NCI-H2107 (cell line): ENCODE results near the gene MPP3.
A peak's percentile ranks its signal among the peaks of the same experiment; 100 is the strongest.

Source experiments
- DNase-seq: peaks from one replicate; lab custom pipeline; 2025; lab: John Stamatoyannopoulos, UW

Gene MPP3

DNA sequence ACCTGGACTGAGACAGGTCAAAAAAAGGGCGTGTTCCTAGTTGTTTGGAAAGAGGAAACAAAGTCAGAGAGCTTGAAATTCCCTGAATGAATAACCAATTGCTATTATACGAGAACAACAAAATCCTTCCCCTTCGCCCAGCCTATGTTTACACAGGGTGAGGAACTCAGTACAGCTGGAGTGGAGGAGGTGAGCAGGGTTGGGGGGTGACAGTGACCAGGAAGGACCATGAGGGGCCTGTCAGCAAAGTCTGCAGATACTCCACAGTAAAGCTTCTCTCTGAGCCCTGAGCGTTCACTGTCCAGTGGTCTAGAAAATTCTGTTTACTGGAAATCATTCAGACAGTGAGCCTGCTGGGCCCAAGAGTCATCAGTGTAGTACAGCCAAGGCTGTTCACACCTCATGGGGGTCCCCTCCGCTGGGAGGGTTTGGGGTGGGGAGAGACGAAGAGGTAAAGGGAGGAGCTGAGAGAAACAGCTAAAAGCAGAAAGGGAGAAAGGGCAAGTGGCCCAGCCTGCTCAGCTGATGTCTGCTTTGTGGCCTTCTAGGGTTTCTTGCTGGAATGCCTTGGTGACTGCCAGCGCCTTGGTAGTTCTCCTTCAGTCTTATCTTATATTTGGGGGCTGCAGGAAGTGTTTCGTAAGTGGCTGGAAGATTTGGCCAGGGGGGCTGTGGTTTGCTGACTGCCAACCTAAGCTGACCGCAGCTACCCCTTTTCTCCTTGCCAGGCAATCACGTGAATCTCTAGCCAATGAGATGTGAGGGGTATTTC, 59.9 kb downstream of the MPP3 start:
- DNase-seq: no peak

DNA sequence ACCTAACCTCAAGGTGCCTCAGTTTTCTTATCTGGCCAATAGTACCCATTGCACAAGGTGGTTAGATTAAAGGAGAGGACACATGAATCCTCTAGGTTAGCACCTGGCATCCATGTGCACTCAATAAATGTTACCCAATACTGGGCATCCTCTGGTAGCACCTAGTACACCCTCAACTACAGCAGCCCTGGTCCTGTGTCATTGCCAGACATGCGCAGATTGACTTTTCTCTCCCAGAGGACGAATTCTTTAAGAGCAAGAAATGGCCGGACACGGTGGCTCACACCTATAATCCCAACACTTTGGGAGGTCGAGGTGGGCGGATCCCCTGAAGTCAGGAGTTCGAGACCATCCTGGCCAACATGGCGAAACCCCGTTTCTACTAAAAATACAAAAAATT, 61.5 kb downstream of the MPP3 start:
- DNase-seq: no peak

GRCh38 chr17:43770957-43771356, 62.0 kb downstream of the MPP3 start:
- no peak for DNase-seq

DNA sequence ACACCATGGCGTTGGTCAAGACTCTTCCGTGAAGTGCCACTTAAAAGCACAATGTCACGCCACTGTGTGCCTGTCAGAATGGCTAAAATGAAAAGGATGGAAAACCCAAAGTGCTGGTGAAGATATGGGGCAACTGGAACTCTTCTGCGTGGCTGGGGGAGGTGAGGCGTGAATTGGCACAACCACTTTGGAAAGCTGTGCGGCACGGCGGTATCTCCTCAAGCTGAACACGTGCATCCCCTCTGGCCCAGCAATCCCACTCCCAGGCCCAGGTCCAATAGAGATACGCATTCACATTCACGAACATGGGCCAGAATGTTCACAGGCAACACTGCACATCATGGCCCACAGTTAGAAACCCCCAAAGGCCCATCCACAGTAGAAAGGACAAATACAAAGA, 63.1 kb downstream of the MPP3 start:
- DNase-seq: no peak

DNA sequence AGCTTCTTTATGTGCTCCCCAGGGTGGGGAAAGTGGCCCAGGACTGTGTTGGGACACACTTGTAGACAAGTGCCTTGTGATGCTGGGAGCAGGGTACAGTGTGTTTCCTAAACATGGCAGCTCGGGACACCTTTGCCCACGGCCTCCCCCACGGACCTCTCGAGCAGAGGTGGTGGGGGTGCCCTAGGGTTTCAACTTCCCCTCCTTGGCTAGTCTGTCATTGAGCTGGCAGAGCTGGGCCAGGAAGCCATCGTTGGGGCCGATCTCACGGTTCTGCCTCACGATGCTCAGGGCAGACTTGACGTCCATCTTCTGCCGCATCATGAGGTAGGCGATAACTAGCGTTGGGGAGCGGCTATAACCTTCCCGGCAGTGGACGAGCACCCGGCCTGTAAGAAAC, 63.5 kb downstream of the MPP3 start:
- no peak for DNase-seq

DNA sequence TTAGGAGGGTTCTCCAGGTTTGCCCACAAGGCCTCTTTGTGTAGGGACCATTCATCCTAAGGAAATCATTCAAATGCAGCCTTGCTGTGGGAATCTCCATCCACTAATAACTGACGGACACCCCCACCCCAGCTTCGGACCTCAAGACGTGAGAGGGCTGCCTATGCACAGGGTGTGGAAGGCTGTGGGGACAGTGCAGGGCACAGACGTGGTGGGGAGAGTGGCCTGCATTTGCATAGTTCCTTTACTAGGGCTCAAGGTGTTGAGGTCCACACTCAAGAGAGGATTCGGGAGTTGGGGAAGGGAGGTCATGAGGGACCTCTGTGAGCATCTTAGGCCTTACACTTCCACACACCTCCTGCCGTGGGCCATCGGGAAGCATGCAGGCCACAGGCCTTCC, 64.0 kb downstream of the MPP3 start:
- no peak for DNase-seq

DNA sequence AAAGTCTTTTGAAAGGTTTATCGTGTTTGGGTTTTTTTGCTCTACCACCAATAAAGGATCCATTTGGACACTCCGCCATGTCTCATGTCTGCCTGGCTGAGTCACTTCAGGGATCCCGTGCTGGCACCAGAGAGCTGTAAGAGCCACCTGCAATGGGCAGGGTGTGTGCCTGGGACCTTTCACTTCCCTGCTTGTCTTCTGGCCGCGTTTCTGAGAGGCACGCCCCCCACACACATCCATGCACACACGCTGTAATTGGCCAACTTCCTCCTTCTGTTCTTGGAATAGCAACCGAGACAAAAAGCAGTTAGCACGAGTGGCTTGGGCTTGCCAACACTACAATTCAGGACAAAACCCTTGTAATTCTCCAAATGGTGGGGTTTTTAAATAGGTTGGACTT, 64.6 kb downstream of the MPP3 start:
- DNase-seq: no peak

DNA sequence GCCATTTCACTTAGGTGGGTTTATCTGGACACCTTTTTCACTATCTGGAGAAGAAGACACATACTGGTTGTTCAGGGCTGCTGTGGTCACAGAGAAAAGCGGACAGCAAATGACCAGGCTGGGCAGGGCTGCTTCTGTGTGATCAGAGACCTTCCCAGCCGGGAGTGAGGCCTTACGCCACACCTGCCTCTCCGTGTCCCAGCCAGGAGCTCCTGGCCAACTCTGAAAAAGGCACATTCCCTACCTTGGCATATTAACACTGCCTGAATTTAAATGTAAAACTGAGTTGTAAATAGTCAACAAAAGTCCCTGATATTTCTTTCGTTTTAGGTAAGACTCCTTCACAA, 65.3 kb downstream of the MPP3 start:
- DNase-seq: no peak

DNA sequence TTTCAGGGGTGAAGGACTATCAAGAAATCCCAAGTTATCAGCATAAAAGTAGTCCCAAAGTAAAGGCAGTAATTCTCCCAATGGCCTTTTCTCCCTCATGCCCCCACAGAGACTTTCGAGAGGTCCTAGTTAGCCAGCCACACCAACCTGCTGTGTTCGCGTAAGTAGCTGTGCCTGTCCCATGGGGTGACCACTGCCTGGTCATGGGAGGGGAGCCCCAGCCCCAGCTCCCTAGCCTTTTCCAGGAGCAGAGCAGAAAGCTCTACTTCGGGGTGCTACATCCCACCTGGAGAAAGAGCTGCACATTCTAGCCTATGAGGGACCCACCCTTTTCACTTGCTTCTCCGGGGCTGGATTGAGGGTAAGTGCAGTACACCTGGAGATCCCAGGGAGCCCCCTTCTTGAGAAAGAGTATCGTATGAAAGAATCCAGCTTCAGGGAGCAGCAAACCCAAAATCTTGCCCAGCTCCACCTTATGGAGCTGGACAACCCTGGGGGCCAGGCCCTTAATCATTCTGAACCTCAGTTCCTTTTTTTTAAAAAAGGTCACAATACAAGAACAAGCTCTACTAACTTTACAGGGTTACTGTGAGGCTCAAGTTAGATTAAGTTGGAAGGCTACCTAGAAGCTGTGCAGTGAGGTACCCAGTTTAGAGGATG, 65.8 kb downstream of the MPP3 start:
- no peak for DNase-seq

- DNase-seq: no peak
Measured at GRCh38 chr17:43766413-43767052, 66.4 kb downstream of the MPP3 start.

- peak; percentile 68 for DNase-seq
Measured at GRCh38 chr17:43760254-43760852, 72.6 kb downstream of the MPP3 start.

- DNase-seq: no peak
Measured at GRCh38 chr17:43759836-43760235, 73.1 kb downstream of the MPP3 start.

DNA sequence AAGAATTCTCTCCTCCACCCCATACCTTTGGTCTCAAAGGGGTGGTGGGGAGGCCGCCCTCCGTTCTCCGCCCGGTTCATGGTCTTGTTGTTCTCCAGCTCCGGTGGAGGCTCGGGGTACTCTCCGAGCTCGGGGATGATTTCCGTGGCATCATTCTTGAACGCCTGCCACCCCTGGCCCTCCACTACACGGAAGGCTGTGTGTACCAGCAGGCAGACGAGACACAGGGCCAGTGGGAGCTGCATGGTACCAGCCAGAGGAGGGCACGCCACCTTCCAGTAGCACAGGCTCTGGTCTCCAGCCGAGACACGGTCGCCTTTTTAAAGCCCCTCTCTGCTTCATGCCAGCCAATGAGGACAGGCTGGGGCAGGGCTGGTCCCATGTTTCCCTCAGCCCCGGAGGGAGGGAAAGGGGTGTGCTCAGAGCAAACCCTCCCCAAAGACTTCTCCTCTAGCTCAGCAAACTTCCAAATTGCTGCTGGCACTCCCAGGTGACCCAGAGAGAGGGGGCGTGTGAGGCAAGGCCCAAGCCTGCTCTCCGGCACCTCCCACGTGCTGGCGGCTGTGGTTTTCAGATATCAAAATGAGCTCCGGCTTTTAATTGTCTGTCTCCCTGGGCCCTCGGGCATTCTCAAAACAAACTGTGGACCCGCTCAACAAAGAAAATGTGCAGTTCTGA, 74.3 kb downstream of the MPP3 start, which contains the start of gene SOST:
Gene SOST (minus strand): TSS at position 295 of the 678 bp plus-strand sequence. CDS start 50 bp downstream, at position 245.
- no peak for DNase-seq

GRCh38 chr17:43758086-43758485, 74.9 kb downstream of the MPP3 start:
- DNase-seq: no peak

DNA sequence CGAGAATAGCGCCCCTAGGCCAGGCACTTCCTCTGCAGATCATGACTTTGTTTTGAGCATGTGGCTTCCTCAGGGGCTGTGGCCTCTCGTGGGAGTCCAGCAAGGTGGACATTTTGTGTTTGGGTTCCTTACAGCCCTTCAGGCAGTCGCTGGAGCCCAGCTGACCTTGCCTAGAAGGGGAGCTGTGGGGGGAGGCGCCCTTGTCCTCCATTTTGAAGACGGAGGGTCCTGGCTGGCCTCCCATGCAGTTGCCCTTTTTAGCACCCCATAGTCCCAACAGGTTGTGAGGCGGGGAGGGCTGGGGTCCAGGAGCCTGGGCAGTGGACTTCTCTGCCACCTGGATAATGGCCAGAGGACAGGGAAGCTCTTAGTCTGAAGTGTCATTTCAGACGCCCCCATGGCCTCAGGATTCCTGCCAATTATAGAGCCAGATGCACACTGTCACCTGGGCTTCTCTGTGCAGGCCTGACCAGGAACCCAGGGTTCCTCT, 75.7 kb downstream of the MPP3 start:
- DNase-seq: no peak

DNA sequence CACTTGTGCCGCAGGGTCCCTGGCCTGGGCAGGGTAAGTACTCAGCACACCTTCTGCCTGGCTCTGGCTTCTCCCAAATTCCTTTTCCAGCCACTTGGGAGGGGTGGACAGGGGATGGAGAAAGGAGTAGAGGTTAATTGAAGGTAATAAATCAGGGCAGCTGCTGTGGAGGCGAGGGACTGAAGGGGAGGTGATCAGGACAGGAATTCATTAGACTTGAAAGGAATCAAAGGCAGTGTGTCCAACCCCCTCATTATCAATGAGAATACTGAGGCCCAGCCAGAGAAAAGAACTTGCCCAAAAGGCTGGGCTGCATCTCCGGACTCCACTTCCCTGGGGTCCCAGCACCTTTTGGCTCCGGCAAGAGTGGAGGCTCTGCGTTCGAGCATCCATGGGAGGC, 76.7 kb downstream of the MPP3 start:
- DNase-seq: no peak

DNA sequence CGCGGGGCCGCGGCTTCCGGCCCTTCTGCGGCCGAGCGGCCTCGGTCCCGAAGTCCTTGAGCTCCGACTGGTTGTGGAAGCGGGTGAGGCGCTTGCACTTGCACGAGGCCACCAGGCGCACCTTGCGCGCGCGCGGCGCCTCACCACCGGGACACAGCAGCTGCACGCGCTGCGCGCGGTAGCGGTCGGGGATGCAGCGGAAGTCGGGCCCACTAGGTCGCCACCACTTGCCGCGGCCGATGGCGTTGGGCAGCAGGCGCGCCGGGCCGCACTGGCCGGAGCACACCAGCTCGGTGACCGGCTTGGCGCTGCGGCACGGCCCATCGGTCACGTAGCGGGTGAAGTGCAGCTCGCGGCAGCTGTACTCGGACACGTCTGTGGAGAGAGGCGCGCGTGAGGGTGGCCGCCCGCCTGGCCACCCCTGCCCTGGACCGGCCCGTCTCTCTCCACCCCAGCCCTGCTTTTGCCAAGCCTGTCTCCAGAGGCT, 77.5 kb downstream of the MPP3 start:
- no peak for DNase-seq

DNA sequence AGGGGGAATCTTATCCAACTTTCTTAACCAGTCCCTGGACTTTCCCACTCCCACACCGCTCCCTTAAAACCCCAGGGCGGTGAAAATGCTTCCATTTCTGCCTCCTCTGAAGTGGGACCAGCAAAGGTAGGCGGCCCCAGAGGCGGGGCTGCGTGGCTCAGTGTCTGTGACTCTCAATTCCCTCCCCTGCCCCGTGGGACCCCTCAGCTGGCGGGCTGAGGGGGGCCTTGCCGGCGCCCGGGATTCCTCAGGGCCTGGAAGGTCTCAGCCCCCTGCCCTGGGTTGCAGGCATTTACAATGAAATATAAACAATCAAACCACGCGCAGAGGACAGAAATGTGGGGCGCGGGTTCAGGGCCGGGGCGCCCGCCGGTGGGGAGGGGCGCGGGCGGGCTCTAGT, 78.0 kb downstream of the MPP3 start:
- no peak for DNase-seq

DNA sequence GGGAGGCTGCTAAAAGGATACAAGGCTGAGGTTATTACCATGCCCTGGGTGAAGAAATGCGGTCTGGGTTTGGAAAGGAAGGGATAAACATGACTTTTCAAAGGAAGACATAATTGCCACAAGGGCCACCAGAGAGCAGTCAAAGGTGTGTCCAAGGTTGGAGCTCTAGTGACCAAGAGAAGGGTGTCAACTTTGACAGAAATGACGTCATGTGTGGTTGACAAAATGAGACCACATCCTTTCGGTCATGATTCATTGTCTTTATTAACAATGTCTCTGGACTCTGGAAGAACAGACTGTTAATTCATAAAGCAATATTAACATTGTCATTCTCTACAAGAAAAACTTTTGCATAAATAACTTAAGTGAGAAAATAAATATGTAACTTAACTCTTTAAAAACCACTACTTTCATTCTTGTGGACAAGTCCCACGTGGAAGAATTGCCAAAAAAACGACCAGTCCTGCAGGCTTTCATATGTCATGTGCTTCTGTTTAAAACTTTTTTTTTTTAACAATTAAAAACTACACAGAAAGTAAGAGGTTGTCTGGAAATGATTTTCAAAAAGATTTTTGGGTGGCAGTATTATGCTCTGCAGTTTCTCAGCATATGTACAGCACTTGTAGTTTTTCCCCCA, 79.3 kb downstream of the MPP3 start:
- no peak for DNase-seq
